Upper lobe of left lung (tissue), 4 donors: Measurements from ENCODE around the gene MXRA5.
"Not testable (repeated sequence)": the region's sequence is repeated elsewhere in the genome, so short reads cannot be mapped to it uniquely, and the experiment has no call there.

Source experiments
- CTCF ChIP-seq, 6 experiments: fragments of 450-650 bp in 4 of 6; fragments of 200-600 bp in 2 of 6; sonication (generic) in 2 of 6; IDR thresholded peaks; one replicate each; pipeline ENCODE4 v1.5.1; 2016 to 2019; ENCODE audit warnings: antibody characterized with exemption in 6 of 6
- EP300 ChIP-seq, 4 donors: sonication (generic); formaldehyde crosslinking; IDR thresholded peaks; one replicate each; pipeline ENCODE4 v1.5.1; 2017; ENCODE audit warnings: antibody characterized with exemption in 4 of 4, control low read depth in 2 of 4
- POLR2A ChIP-seq, 4 donors: fragments of 450-650 bp; IDR thresholded peaks; one replicate each; pipeline ENCODE4 v1.5.1; 2016 to 2017; ENCODE audit warnings: antibody characterized with exemption in 4 of 4, mild to moderate bottlenecking in 2 of 4
- POLR2AphosphoS5 ChIP-seq, 2 donors: sonication (generic); formaldehyde crosslinking; IDR thresholded peaks; one replicate each; pipeline ENCODE4 v1.5.1; 2017; ENCODE audit warnings: antibody characterized with exemption in 2 of 2

GRCh38 chrX:3343569-3343968, 2.9 kb downstream of the MXRA5 start:
- not testable (repeated sequence) for TF ChIP-seq POLR2A, CTCF, POLR2AphosphoS5, EP300 (IDR thresholded peaks at IDR 0.05)
